ENCODE data around the gene HADHB.

DNA sequence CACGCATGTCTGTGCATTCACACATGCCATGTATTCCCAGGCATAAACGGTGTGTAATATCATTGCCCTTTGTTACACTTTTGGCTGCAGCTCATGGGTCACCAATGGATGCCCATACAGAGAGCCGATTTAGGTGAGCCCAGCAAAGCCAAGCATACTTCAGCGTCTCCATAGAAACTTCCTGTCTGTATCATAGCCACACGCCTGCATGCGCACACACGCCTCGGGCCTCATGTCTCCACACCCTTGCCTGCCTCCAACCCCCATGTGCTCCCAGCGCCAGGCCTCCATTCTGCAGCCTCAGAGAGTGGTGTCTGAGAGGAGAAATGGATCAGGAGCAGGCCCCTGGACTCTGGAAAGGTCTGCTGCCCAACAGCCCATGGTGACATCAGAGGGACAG lies 67.7 kb downstream of the HADHB start:
- TF ChIP-seq, protein P1, sequence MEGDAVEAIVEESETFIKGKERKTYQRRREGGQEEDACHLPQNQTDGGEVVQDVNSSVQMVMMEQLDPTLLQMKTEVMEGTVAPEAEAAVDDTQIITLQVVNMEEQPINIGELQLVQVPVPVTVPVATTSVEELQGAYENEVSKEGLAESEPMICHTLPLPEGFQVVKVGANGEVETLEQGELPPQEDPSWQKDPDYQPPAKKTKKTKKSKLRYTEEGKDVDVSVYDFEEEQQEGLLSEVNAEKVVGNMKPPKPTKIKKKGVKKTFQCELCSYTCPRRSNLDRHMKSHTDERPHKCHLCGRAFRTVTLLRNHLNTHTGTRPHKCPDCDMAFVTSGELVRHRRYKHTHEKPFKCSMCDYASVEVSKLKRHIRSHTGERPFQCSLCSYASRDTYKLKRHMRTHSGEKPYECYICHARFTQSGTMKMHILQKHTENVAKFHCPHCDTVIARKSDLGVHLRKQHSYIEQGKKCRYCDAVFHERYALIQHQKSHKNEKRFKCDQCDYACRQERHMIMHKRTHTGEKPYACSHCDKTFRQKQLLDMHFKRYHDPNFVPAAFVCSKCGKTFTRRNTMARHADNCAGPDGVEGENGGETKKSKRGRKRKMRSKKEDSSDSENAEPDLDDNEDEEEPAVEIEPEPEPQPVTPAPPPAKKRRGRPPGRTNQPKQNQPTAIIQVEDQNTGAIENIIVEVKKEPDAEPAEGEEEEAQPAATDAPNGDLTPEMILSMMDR (IDR thresholded peaks at IDR 0.05): no peak
- TF ChIP-seq POLR2A (IDR thresholded peaks at IDR 0.05): no peak

Measured in testis (tissue), 2 donors.